Neuronal stem cell (in vitro differentiated cells): ENCODE measurements around the gene PRKN.

Experiments
- DNase-seq: peaks from one replicate; pipeline ENCODE4 v3.0.0-alpha.2; 2013; ENCODE audit warnings: low spot score
- H2AFZ ChIP-seq: one replicate; pipeline ENCODE4 v1.6.1; 2013; ENCODE audit warnings: mild to moderate bottlenecking, low read length, inconsistent platforms
- H2AK5ac ChIP-seq: 2 replicates; pipeline ENCODE4 v1.6.1; 2013; ENCODE audit warnings: low read depth, mild to moderate bottlenecking, inconsistent platforms, low read length, moderate library complexity, mixed read lengths
- H2BK120ac ChIP-seq: 2 replicates; pipeline ENCODE4 v1.6.1; 2013; ENCODE audit warnings: low read depth, mild to moderate bottlenecking, inconsistent platforms, low read length, moderate library complexity, mixed read lengths
- H2BK12ac ChIP-seq: one replicate; pipeline ENCODE4 v1.6.1; 2013; ENCODE audit warnings: low read length, inconsistent platforms
- H2BK15ac ChIP-seq: 2 replicates; pipeline ENCODE4 v1.6.1; 2013; ENCODE audit warnings: mild to moderate bottlenecking, low read length, inconsistent platforms, mixed read lengths
- H2BK5ac ChIP-seq: one replicate; pipeline ENCODE4 v1.6.1; 2013; ENCODE audit warnings: inconsistent platforms, mild to moderate bottlenecking, low read length, moderate library complexity
- H3K14ac ChIP-seq: one replicate; pipeline ENCODE4 v1.6.1; 2013; ENCODE audit warnings: low read length, inconsistent platforms
- H3K18ac ChIP-seq: 2 replicates; pipeline ENCODE4 v1.6.1; 2013; ENCODE audit warnings: low read length, inconsistent platforms
- H3K23ac ChIP-seq: 2 replicates; pipeline ENCODE4 v1.6.1; 2013; ENCODE audit warnings: low read depth, mild to moderate bottlenecking, mixed read lengths, low read length, inconsistent platforms; ENCODE audit not compliant: poor library complexity
- H3K27ac ChIP-seq: replicated peaks from 3 replicates; pipeline ENCODE4 v1.5.1; 2013; ENCODE audit warnings: low read length, inconsistent platforms
- H3K27me3 ChIP-seq, 3 experiments: 2 replicates each; pipeline ENCODE4 v1.6.1; 2013; ENCODE audit warnings: low read length in 3 of 3, mild to moderate bottlenecking in 2 of 3, inconsistent platforms in 1 of 3, low read depth in 1 of 3, mixed read lengths in 1 of 3, moderate library complexity in 1 of 3; ENCODE audit not compliant: control insufficient read depth in 3 of 3, insufficient read depth in 3 of 3
- H3K36me3 ChIP-seq, 2 donors: replicated peaks in 1 of 2; 2 replicates each; pipeline ENCODE4 v1.6.1; 2013; ENCODE audit warnings: low read length in 2 of 2; ENCODE audit not compliant: control insufficient read depth in 2 of 2, insufficient read depth in 2 of 2
- H3K4ac ChIP-seq: 2 replicates; pipeline ENCODE4 v1.6.1; 2013; ENCODE audit warnings: inconsistent platforms, mild to moderate bottlenecking, low read length, moderate library complexity
- H3K4me1 ChIP-seq, 2 donors: 1 replicate in 1 of 2; 2 replicates in 1 of 2; pipeline ENCODE4 v1.6.1; 2013; ENCODE audit warnings: low read length in 2 of 2, low read depth in 1 of 2; ENCODE audit not compliant: control insufficient read depth in 2 of 2, insufficient read depth in 1 of 2
- H3K4me2 ChIP-seq: one replicate; pipeline ENCODE4 v1.6.1; 2013; ENCODE audit warnings: mild to moderate bottlenecking, low read length, inconsistent platforms; ENCODE audit not compliant: insufficient read depth, poor library complexity, severe bottlenecking
- H3K4me3 ChIP-seq, 2 donors: 2 replicates each; pipeline ENCODE4 v1.5.1; 2013; ENCODE audit warnings: low read length in 2 of 2, mild to moderate bottlenecking in 2 of 2, inconsistent platforms in 1 of 2, moderate library complexity in 1 of 2
- H3K79me1 ChIP-seq: one replicate; pipeline ENCODE4 v1.6.1; 2013; ENCODE audit warnings: low read depth, mild to moderate bottlenecking, inconsistent platforms, low read length, moderate library complexity
- H3K9ac ChIP-seq: one replicate; pipeline ENCODE4 v1.6.1; 2013; ENCODE audit warnings: mild to moderate bottlenecking, low read depth, low read length, inconsistent platforms; ENCODE audit not compliant: poor library complexity
- H3K9me3 ChIP-seq, 2 donors: replicated peaks in 1 of 2; 2 replicates each; pipeline versions ENCODE3 to v1.6.1; 2013; ENCODE audit warnings: low read length in 2 of 2, mild to moderate bottlenecking in 2 of 2, inconsistent platforms in 1 of 2, low read depth in 1 of 2, mixed read lengths in 1 of 2, moderate library complexity in 1 of 2; ENCODE audit not compliant: control insufficient read depth in 2 of 2, insufficient read depth in 1 of 2
- H4K8ac ChIP-seq: one replicate; pipeline ENCODE4 v1.6.1; 2013; ENCODE audit warnings: low read depth, mild to moderate bottlenecking, inconsistent platforms, low read length, moderate library complexity
- H4K91ac ChIP-seq: one replicate; pipeline ENCODE4 v1.6.1; 2013; ENCODE audit warnings: low read length, low read depth, mild to moderate bottlenecking, inconsistent platforms; ENCODE audit not compliant: poor library complexity
- WGBS, 2 donors: extraction: QIAGEN DNeasy Blood & Tissue Kit; methylation state at CpG; one replicate each; pipeline ENCODE4 v1.1.7; 2013; ENCODE audit warnings: missing lambda C conversion rate in 2 of 2, mixed read lengths in 1 of 2; ENCODE audit not compliant: insufficient read length in 2 of 2, insufficient replicate concordance in 1 of 2; ENCODE audit errors: extremely low coverage in 2 of 2; 5-methylcytosine and 5-hydroxymethylcytosine counted together

The PRKN gene

DNA sequence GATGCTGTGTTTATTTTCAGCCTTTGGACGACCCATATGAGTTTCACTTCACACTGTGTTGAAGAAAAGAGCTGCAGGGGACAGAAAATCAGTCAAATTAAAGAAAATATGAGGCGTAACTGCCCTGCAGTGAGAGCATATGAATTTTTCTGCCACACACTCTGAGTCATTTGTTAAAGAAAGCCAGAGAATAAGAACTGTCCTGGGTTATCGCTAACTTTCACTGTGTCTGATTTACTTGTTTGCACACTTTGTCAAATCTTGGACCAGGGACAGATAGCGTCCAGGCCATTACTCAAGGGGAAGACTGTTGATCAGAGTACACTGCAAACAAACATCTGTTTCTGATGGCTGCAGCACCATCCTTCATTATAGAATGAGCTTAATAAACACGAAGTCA is 1326.9 kb downstream of the PRKN start:
- Histone ChIP-seq H3K14ac (no peak overlapping the region), H2AFZ (no peak overlapping the region), H2AK5ac (no peak overlapping the region), H3K4ac (no peak overlapping the region), H2BK15ac (no peak overlapping the region), H3K18ac (no peak overlapping the region), H3K4me2 (no peak overlapping the region), H2BK120ac (no peak overlapping the region), H3K4me3 (no peak overlapping the region), H3K4me1 (no peaks in the 10 kb centered on the region), H2BK5ac (no peak overlapping the region), H4K91ac (no peak overlapping the region), H3K79me1 (no peaks in the 10 kb centered on the region), H3K27me3 (no peaks in the 10 kb centered on the region), H3K23ac (no peak overlapping the region), H3K9ac (no peak overlapping the region), H3K27ac (no peak overlapping the region), H3K9me3 (peaks cover 13 to 19% of the 10 kb centered on the region in 2 donors), H3K36me3 (no peaks in the 10 kb centered on the region), H4K8ac (no peak overlapping the region), H2BK12ac (no peak overlapping the region)
- no peak for DNase-seq
- no CpG with 5 or more reads among the region's 5 CpGs for WGBS, 2 donors

DNA sequence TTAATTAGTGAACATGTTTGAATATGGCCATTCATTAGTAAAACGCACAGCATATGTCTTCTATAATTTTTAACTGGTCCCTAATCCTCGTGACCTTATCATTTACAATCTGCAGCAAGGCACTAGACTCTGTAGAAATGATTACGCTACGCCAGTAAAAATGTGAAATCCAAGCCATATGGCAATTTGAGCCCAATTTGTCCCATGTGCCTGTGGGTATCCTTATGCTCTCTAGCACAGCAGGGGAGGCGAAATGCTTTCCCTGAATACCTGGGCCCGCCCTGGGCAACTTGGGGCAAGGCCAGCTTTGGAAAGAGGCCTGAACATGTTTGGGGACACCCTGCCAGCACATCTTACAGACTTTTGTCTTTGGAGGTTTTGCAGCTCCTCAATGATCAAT is 1331.0 kb downstream of the PRKN start:
- H3K23ac ChIP-seq, result no peak overlapping the region
- H3K18ac ChIP-seq, result no peak overlapping the region
- no peak overlapping the region for H3K14ac ChIP-seq
- H4K91ac ChIP-seq, result no peak overlapping the region
- H2BK120ac ChIP-seq, result no peak overlapping the region
- WGBS, 2 donors, result no CpG with 5 or more reads among the region's 6 CpGs
- no peak for DNase-seq
- no peaks in the 10 kb centered on the region for H3K79me1 ChIP-seq
- H2AFZ ChIP-seq, result no peak overlapping the region
- no peaks in the 10 kb centered on the region for H3K36me3 ChIP-seq
- H3K4ac ChIP-seq, result no peak overlapping the region
- no peak overlapping the region for H3K4me3 ChIP-seq
- H3K4me2 ChIP-seq, result no peak overlapping the region
- no peak overlapping the region for H4K8ac ChIP-seq
- H3K27me3 ChIP-seq, result no peaks in the 10 kb centered on the region
- H3K9me3 ChIP-seq, result peaks cover 6 to 14% of the 10 kb centered on the region in 2 donors
- peaks cover 7 to 8% of the 10 kb centered on the region in 2 donors for H3K4me1 ChIP-seq
- no peak overlapping the region for H2AK5ac ChIP-seq
- no peak overlapping the region for H2BK12ac ChIP-seq
- H2BK15ac ChIP-seq, result no peak overlapping the region
- H3K9ac ChIP-seq, result no peak overlapping the region
- H3K27ac ChIP-seq, result no peak overlapping the region
- H2BK5ac ChIP-seq, result no peak overlapping the region

DNA sequence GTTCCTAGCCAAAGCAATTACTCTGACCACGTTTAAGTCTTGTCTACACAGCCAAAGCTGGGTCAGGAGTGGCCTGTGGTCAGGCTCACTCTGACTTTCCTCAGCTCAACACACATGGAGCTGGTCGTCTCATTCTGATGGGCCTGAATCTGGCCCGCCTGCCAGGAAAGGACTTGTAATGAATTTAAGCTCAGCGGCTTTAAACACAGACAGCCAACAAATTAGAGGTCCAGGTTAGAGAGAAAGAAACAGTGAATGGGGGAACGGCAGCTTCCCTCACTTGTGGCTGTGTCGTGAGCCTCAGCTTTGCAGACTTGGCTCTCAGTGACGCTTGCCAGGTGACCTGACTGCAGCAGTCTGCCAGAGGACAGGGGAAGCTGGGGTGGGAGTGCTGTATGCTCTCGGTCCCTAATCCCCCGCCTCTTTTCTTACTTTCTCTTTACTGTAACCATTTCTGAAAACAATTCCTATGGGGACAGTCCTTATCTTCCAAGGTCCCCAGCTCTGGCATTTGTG is 1331.8 kb downstream of the PRKN start:
- no peak overlapping the region for H2BK15ac ChIP-seq
- no peak for DNase-seq
- no peak overlapping the region for H3K9ac ChIP-seq
- H3K4ac ChIP-seq, result no peak overlapping the region
- H4K8ac ChIP-seq, result no peak overlapping the region
- no peak overlapping the region for H2AK5ac ChIP-seq
- no peak overlapping the region for H3K23ac ChIP-seq
- no peak overlapping the region for H2BK120ac ChIP-seq
- no peak overlapping the region for H4K91ac ChIP-seq
- H3K9me3 ChIP-seq, result peaks cover 6 to 14% of the 10 kb centered on the region in 2 donors
- no peak overlapping the region for H3K4me2 ChIP-seq
- no peaks in the 10 kb centered on the region for H3K27me3 ChIP-seq
- no peak overlapping the region for H2BK5ac ChIP-seq
- H3K4me3 ChIP-seq, result no peak overlapping the region
- no peak overlapping the region for H2AFZ ChIP-seq
- H3K27ac ChIP-seq, result no peak overlapping the region
- no peak overlapping the region for H3K14ac ChIP-seq
- no peaks in the 10 kb centered on the region for H3K36me3 ChIP-seq
- peak overlapping the region; percentile 1 for H3K18ac ChIP-seq
- no peaks in the 10 kb centered on the region for H3K79me1 ChIP-seq
- peaks cover 7 to 8% of the 10 kb centered on the region in 2 donors for H3K4me1 ChIP-seq
- no peak overlapping the region for H2BK12ac ChIP-seq
- no CpG with 5 or more reads among the region's 9 CpGs for WGBS, 2 donors

DNA sequence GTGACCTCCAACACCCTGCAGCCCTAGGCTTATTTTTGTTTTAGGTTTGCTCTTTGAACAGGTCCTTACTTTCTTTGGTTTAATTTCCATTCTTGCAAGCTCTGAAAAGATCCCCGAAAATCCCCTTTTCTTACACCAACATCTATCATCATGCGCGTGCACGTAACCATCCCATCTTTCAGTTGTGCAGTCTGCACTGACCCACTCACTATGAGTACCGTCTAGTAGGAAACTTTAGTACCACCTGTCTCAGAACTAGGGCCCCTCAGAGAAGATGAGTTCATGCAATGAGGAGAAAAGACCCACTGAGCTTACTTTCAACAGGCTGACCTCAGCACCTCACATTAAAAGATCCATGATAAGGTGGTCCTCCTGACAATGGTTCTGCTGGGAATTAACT is 1333.1 kb downstream of the PRKN start:
- Histone ChIP-seq H3K27ac (no peak overlapping the region), H4K8ac (no peak overlapping the region), H3K9ac (no peak overlapping the region), H3K36me3 (no peaks in the 10 kb centered on the region), H3K4me2 (no peak overlapping the region), H2BK12ac (peak overlapping the region; percentile 25), H2AFZ (peak overlapping the region; percentile 76), H3K4me1 (peaks cover 7 to 10% of the 10 kb centered on the region in 2 donors), H3K23ac (no peak overlapping the region), H2AK5ac (no peak overlapping the region), H3K18ac (peak overlapping the region; percentile 17), H2BK15ac (no peak overlapping the region), H2BK5ac (no peak overlapping the region), H3K9me3 (peaks cover 4 to 11% of the 10 kb centered on the region in 2 donors), H2BK120ac (no peak overlapping the region), H3K14ac (no peak overlapping the region), H3K27me3 (no peaks in the 10 kb centered on the region), H4K91ac (no peak overlapping the region), H3K4me3 (no peak overlapping the region), H3K4ac (no peak overlapping the region), H3K79me1 (no peaks in the 10 kb centered on the region)
- WGBS, 2 donors, result no CpG with 5 or more reads among the region's 5 CpGs
- no peak for DNase-seq
